ENCODE data around the gene DHX34.
A peak's percentile ranks its signal among the peaks of the same experiment; 100 is the strongest.
"Not testable (repeated sequence)": the region's sequence is repeated elsewhere in the genome, so short reads cannot be mapped to it uniquely, and the experiment has no call there.

Gene DHX34

GRCh38 chr19:47390533-47391488, 41.7 kb downstream of the DHX34 start:
- DNase-seq, result no peak

- peak; percentile 61 to 81 for DNase-seq
Observed at GRCh38 chr19:47391510-47392223, 42.6 kb downstream of the DHX34 start.

- no peak for DNase-seq
Observed at GRCh38 chr19:47398707-47399597, 49.8 kb downstream of the DHX34 start.

GRCh38 chr19:47402504-47402903, 53.4 kb downstream of the DHX34 start:
- DNase-seq, result no peak

GRCh38 chr19:47404334-47405196, 55.5 kb downstream of the DHX34 start:
- no peak for DNase-seq

- no peak for DNase-seq
Observed at GRCh38 chr19:47405197-47405550, 56.1 kb downstream of the DHX34 start.

- DNase-seq, result no peak
Observed at GRCh38 chr19:47405854-47406417, 56.8 kb downstream of the DHX34 start.

- DNase-seq, result no peak
Observed at GRCh38 chr19:47406711-47407416, 57.7 kb downstream of the DHX34 start.

- no peak for DNase-seq
Observed at GRCh38 chr19:47407417-47407774, 58.3 kb downstream of the DHX34 start.

GRCh38 chr19:47408156-47408938, 59.2 kb downstream of the DHX34 start:
- DNase-seq, result no peak

GRCh38 chr19:47411101-47411500, 62.0 kb downstream of the DHX34 start:
- no peak for DNase-seq

GRCh38 chr19:47411696-47412095, 62.6 kb downstream of the DHX34 start:
- DNase-seq, result not testable (repeated sequence)

- DNase-seq, result no peak
Observed at GRCh38 chr19:47413941-47414340, 64.8 kb downstream of the DHX34 start.

- DNase-seq, result no peak
Observed at GRCh38 chr19:47414469-47414868, 65.4 kb downstream of the DHX34 start.

GRCh38 chr19:47415953-47416642, 67.0 kb downstream of the DHX34 start:
- DNase-seq, result no peak

GRCh38 chr19:47416643-47416985, 67.5 kb downstream of the DHX34 start:
- no peak for DNase-seq

- no peak for DNase-seq
Observed at GRCh38 chr19:47417107-47417745, 68.1 kb downstream of the DHX34 start.

GRCh38 chr19:47417746-47418691, 68.9 kb downstream of the DHX34 start:
- DNase-seq, result no peak
